GM19351 (cell line): ENCODE data around the gene BOLA2.
A peak's percentile ranks its signal among the peaks of the same experiment; 100 is the strongest.
"Not testable (repeated sequence)": the region's sequence is repeated elsewhere in the genome, so short reads cannot be mapped to it uniquely, and the experiment has no call there.

Experiments used
- ATAC-seq: cut with Tn5 transposase; IDR thresholded peaks from one replicate; pipeline ENCODE4 v1.9.1; 2021; ENCODE audit warnings: mild to moderate bottlenecking, moderate library complexity; ENCODE audit not compliant: unreplicated experiment

BOLA2 gene

GRCh38 chr16:29454269-29454668, at the start of gene BOLA2, which contains the start of gene SLX1B:
Gene BOLA2, minus strand, starts transcription at chr16:29454351. Its CDS starts 98 bp downstream, at chr16:29454253.
Gene SLX1B, plus strand, starts transcription at chr16:29454533.
- ATAC-seq = peak; percentile 85

GRCh38 chr16:29482276-29482675, 28.1 kb upstream of the BOLA2 start:
- not testable (repeated sequence) for ATAC-seq

- not testable (repeated sequence) for ATAC-seq
These were observed 17.9 kb upstream of the BOLA2 start for GRCh38 chr16:29472065-29472464.

GRCh38 chr16:29469660-29470059, 15.5 kb upstream of the BOLA2 start:
- ATAC-seq = not testable (repeated sequence)

GRCh38 chr16:29467654-29468366, 13.7 kb upstream of the BOLA2 start:
- not testable (repeated sequence) for ATAC-seq

GRCh38 chr16:29466904-29467303, 12.8 kb upstream of the BOLA2 start:
- ATAC-seq = not testable (repeated sequence)

GRCh38 chr16:29465985-29466824, 12.1 kb upstream of the BOLA2 start:
- not testable (repeated sequence) for ATAC-seq

GRCh38 chr16:29460647-29461030, 6.5 kb upstream of the BOLA2 start:
- ATAC-seq = not testable (repeated sequence)

GRCh38 chr16:29459706-29460646, 5.8 kb upstream of the BOLA2 start, which contains the start of gene SULT1A4:
Gene SULT1A4, plus strand, starts transcription at chr16:29459913. Its CDS starts 1,473 bp downstream, at chr16:29461386.
- not testable (repeated sequence) for ATAC-seq

- ATAC-seq = not testable (repeated sequence)
These were observed 3.5 kb upstream of the BOLA2 start for GRCh38 chr16:29457660-29458059.

GRCh38 chr16:29454828-29455227, 677 bp upstream of the BOLA2 start:
- ATAC-seq = peak; percentile 54

- peak; percentile 11 for ATAC-seq
These were observed 397 bp downstream of the BOLA2 start for GRCh38 chr16:29453754-29454153.

GRCh38 chr16:29425390-29425789, 28.8 kb downstream of the BOLA2 start:
- not testable (repeated sequence) for ATAC-seq

- ATAC-seq = not testable (repeated sequence)
These were observed 30.6 kb downstream of the BOLA2 start for GRCh38 chr16:29423587-29423986.

- ATAC-seq = not testable (repeated sequence)
These were observed 48.9 kb downstream of the BOLA2 start for GRCh38 chr16:29405249-29405648.
